GM12874 (cell line): ENCODE data around the gene ATG13.
A peak's percentile ranks its signal among the peaks of the same experiment; 100 is the strongest.

Experiments
- TF ChIP-seq, protein P1 (sequence below): IDR thresholded peaks from 2 replicates; pipeline ENCODE4 v1.5.1; 2011; ENCODE audit warnings: low read depth, mild to moderate bottlenecking, control low read depth, low read length, moderate library complexity; ENCODE audit not compliant: insufficient read depth

Gene ATG13

DNA sequence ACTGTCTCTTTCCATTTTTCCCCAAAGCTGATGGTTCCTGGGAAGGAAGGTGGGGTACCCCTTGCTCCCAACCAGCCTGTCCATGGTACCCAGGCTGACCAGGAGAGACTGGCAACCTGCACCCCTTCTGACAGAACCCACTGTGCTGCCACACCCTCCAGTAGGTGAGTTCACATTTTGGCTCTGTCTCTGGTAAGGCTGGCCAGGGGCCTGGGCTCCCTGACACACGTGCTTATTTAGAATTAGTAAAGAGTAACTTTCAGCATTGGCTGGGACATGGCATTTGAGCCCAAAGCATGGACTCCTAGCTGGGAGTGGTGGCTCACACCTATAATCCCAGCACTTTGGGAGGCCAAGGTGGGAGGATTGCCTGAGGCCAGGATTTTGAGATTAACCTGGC, 48.0 kb downstream of the ATG13 start:
- TF ChIP-seq, protein P1, sequence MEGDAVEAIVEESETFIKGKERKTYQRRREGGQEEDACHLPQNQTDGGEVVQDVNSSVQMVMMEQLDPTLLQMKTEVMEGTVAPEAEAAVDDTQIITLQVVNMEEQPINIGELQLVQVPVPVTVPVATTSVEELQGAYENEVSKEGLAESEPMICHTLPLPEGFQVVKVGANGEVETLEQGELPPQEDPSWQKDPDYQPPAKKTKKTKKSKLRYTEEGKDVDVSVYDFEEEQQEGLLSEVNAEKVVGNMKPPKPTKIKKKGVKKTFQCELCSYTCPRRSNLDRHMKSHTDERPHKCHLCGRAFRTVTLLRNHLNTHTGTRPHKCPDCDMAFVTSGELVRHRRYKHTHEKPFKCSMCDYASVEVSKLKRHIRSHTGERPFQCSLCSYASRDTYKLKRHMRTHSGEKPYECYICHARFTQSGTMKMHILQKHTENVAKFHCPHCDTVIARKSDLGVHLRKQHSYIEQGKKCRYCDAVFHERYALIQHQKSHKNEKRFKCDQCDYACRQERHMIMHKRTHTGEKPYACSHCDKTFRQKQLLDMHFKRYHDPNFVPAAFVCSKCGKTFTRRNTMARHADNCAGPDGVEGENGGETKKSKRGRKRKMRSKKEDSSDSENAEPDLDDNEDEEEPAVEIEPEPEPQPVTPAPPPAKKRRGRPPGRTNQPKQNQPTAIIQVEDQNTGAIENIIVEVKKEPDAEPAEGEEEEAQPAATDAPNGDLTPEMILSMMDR, result no peak

DNA sequence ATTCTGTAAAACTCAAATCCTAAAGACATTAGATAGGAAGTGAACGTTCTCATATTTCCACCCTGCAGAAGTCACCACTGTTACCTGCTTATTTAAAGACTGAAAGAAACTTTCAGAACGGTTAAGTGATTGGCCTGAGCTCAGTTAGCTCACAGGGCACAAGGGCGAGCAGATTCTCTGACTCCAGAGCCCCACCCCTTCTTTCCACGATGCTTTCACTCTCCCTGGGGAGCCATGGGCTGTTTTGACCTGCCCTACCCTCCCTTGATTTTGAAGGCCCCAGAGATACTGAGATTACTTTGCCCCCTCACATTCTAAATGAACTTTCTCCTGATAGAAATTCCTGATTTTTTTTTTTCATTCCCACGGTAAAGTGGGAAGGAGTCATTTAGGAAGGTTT, 49.2 kb downstream of the ATG13 start:
- TF ChIP-seq, protein P1, result no peak

DNA sequence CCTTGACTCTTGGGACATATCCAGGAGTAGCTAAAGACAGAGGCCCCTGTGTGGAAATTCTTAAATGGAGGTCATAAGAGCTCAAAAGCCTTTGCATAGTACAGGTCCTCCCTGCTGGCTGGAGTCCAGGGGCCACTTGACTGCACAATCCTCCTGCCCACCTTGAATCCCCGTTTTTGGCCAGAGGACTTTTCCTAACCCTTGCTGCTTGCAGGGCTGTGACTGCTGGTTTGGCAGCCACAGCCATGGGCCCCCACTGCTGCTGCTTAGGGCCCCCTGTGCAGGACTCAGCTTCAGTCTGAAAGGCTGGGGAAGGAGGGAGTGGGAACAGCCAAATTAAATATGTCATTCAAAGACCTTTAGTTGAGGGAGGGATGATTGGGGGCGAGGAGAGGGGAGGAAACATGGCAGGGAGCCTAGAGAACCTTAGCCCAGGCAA, 49.7 kb downstream of the ATG13 start:
- TF ChIP-seq, protein P1, result no peak

- TF ChIP-seq, protein P1, result no peak
Measured at GRCh38 chr11:46668480-46669085, 51.2 kb downstream of the ATG13 start.

- TF ChIP-seq, protein P1, result peak; percentile 31; the same call in 1 of the 2 replicates
Measured at GRCh38 chr11:46669711-46670139, 52.4 kb downstream of the ATG13 start.

DNA sequence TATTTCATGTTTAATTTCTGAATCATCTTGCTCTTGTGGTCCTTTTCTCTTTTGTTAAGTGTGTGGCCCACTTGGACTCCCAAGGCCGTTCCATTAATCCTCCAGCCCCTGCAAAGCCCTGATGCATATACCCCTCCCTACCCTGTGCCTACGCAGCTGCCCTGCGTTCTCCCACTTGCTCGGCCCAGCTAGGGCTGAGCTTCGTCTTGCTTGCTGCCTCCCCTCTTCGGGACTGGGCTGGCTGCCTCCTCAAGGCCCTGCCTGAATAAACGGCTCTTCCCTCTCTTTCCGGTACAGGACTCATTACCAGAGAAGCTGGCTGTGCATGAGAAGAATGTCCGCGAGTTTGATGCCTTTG, 54.6 kb downstream of the ATG13 start:
- TF ChIP-seq, protein P1, result no peak

- TF ChIP-seq, protein P1, result no peak
Measured at GRCh38 chr11:46672381-46672839, 55.1 kb downstream of the ATG13 start.
